ENCODE measurements around the gene COL15A1. TPM values are rescaled to one million over a fixed set of nuclear protein-coding genes. Genes with fewer than 3 reads are reported as not detected.
"Not testable (repeated sequence)": the region's sequence is repeated elsewhere in the genome, so short reads cannot be mapped to it uniquely, and the experiment has no call there.

Gene COL15A1
- total RNA-seq, 1 donor from 2014 or later = 31.5 TPM

GRCh38 chr9:98995971-98996504 is 52.3 kb downstream of the COL15A1 start:
- no peak for DNase-seq

GRCh38 chr9:98997604-98998003 is 53.9 kb downstream of the COL15A1 start:
- DNase-seq = no peak

- DNase-seq = peak; percentile 75
Observed at GRCh38 chr9:98998441-98999151, 54.9 kb downstream of the COL15A1 start.

GRCh38 chr9:98999152-98999525 is 55.4 kb downstream of the COL15A1 start:
- no peak for DNase-seq

- DNase-seq = peak; percentile 82
Observed at GRCh38 chr9:99000476-99001395, 57.0 kb downstream of the COL15A1 start.

- no peak for DNase-seq
Observed at GRCh38 chr9:99001892-99002291, 58.2 kb downstream of the COL15A1 start.

- DNase-seq = no peak
Observed at GRCh38 chr9:99002706-99003105, 59.0 kb downstream of the COL15A1 start.

- DNase-seq = no peak
Observed at GRCh38 chr9:99003308-99003707, 59.6 kb downstream of the COL15A1 start.

- DNase-seq = no peak
Observed at GRCh38 chr9:99004115-99004514, 60.4 kb downstream of the COL15A1 start.

- no peak for DNase-seq
Observed at GRCh38 chr9:99004717-99005460, 61.2 kb downstream of the COL15A1 start.

GRCh38 chr9:99005651-99006050 is 61.9 kb downstream of the COL15A1 start:
- no peak for DNase-seq

GRCh38 chr9:99006511-99006910 is 62.8 kb downstream of the COL15A1 start:
- no peak for DNase-seq

- no peak for DNase-seq
Observed at GRCh38 chr9:99006979-99007378, 63.3 kb downstream of the COL15A1 start.

- DNase-seq = no peak
Observed at GRCh38 chr9:99008203-99008602, 64.5 kb downstream of the COL15A1 start.

- not testable (repeated sequence) for DNase-seq
Observed at GRCh38 chr9:99010393-99010792, 66.7 kb downstream of the COL15A1 start.

GRCh38 chr9:99011161-99011709 is 67.5 kb downstream of the COL15A1 start:
- peak; percentile 19 for DNase-seq

- DNase-seq = no peak
Observed at GRCh38 chr9:99012957-99013512, 69.3 kb downstream of the COL15A1 start.

- DNase-seq = no peak
Observed at GRCh38 chr9:99013550-99013949, 69.8 kb downstream of the COL15A1 start.

GRCh38 chr9:99015448-99015847 is 71.7 kb downstream of the COL15A1 start:
- no peak for DNase-seq

- DNase-seq = no peak
Observed at GRCh38 chr9:99015890-99016289, 72.2 kb downstream of the COL15A1 start.

GRCh38 chr9:99016681-99017387 is 73.1 kb downstream of the COL15A1 start:
- DNase-seq = no peak

GRCh38 chr9:99018653-99019052 is 74.9 kb downstream of the COL15A1 start:
- DNase-seq = no peak
